BE2C (cell line): Measurements from ENCODE around the gene LMO7.

Experiments used
- DNase-seq: peaks from one replicate; pipeline ENCODE4 v3.0.0-alpha.2; 2020
- H3K27me3 ChIP-seq: fragments of 250-450 bp; sonication (Bioruptor Pico); 2 replicates; pipeline ENCODE4 v1.5.1; 2020; ENCODE audit warnings: mild to moderate bottlenecking
- H3K36me3 ChIP-seq: fragments of 250-450 bp; sonication (Bioruptor Pico); 2 replicates; pipeline ENCODE4 v1.5.1; 2020; ENCODE audit warnings: mild to moderate bottlenecking
- H3K4me1 ChIP-seq: fragments of 250-450 bp; sonication (Bioruptor Pico); 2 replicates; pipeline ENCODE4 v1.5.1; 2020
- H3K4me3 ChIP-seq: 2 replicates; pipeline ENCODE4 v1.5.1; 2011; ENCODE audit warnings: low read depth, low read length
- H3K9me3 ChIP-seq: fragments of 250-450 bp; sonication (Bioruptor Pico); 2 replicates; pipeline ENCODE4 v1.5.1; 2020
- TF ChIP-seq, protein P1 (sequence below): IDR thresholded peaks from 2 replicates; pipeline ENCODE4 v1.5.1; 2012; ENCODE audit warnings: mild to moderate bottlenecking, low read depth, low read length

Gene LMO7

DNA sequence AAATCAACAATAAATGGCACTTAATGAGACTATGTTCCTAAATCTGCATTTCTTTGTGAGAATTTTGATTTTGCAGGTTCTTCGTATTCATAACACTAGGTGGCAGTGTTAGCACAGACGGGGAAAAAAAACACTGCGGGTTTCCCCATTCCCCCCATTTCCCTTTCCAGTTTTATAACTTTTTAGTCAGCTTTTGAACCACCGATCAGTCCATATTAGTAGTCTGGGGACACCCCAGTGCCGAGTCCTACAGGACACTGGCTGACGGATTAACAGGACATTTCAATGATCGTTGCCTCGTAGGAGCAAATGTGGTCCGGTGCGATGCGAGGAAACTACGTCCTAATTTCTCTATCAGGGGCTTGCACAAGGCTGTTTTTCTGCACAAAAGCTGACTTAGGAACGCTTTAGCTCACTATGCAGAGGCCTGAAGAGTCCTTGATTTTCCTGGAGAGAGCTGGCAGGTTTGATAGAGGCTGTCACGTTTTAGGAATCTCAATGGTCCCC lies 234.3 kb downstream of the LMO7 start:
- H3K4me1 ChIP-seq = no peaks in the 10 kb centered on the region
- DNase-seq = no peak
- peaks cover 9% of the 10 kb centered on the region; the same call in 1 of the 2 replicates for H3K27me3 ChIP-seq
- H3K36me3 ChIP-seq = no peaks in the 10 kb centered on the region
- H3K9me3 ChIP-seq = no peaks in the 10 kb centered on the region
- TF ChIP-seq, protein P1, sequence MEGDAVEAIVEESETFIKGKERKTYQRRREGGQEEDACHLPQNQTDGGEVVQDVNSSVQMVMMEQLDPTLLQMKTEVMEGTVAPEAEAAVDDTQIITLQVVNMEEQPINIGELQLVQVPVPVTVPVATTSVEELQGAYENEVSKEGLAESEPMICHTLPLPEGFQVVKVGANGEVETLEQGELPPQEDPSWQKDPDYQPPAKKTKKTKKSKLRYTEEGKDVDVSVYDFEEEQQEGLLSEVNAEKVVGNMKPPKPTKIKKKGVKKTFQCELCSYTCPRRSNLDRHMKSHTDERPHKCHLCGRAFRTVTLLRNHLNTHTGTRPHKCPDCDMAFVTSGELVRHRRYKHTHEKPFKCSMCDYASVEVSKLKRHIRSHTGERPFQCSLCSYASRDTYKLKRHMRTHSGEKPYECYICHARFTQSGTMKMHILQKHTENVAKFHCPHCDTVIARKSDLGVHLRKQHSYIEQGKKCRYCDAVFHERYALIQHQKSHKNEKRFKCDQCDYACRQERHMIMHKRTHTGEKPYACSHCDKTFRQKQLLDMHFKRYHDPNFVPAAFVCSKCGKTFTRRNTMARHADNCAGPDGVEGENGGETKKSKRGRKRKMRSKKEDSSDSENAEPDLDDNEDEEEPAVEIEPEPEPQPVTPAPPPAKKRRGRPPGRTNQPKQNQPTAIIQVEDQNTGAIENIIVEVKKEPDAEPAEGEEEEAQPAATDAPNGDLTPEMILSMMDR = peak; percentile 77
- peak overlapping the region; percentile 38 for H3K4me3 ChIP-seq

DNA sequence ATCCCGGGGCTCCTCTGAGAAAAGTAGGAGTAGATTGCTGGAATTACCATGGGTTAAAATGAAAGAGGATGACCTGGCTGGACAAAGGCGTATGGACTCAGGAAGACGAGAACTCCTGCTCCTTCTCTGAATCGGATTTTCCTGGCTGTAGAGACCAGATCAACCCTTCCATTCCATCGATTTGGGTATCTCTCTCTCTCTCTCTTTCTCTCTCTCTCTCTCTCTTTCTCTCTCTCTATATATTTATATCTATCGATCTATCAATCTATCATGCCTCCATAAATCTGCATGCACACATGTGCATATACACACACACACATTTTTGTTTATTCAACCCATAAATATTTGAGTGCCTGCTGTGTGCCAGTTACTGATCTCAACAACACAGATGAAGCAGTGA lies 234.9 kb downstream of the LMO7 start:
- TF ChIP-seq, protein P1 = no peak
- Histone ChIP-seq H3K27me3 (peaks cover 9% of the 10 kb centered on the region; the same call in 1 of the 2 replicates), H3K9me3 (no peaks in the 10 kb centered on the region), H3K4me1 (no peaks in the 10 kb centered on the region), H3K4me3 (no peak overlapping the region), H3K36me3 (no peaks in the 10 kb centered on the region)
- DNase-seq = no peak

DNA sequence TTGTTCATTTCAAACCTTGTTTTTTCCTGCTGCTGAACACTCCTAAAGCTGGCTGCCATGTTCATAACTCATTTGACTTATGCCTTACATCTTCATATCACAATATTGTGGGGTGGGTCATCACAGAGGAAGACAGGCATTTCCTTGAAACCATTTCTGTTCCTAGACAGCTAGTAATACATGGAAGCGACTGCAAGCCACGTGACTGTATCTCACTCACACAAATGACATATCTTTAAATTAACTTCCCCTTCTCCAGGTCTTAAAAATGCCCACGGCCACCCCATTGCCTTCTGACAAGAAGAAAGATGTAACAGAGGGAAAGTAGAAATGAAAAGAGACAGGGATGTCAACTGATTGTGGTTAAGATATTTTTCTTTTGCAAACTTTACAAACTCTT lies 236.8 kb downstream of the LMO7 start:
- TF ChIP-seq, protein P1 = no peak
- no peak for DNase-seq
- H3K9me3 ChIP-seq = no peaks in the 10 kb centered on the region
- H3K4me3 ChIP-seq = no peak overlapping the region
- H3K36me3 ChIP-seq = no peaks in the 10 kb centered on the region
- H3K4me1 ChIP-seq = no peaks in the 10 kb centered on the region
- H3K27me3 ChIP-seq = peaks cover 9% of the 10 kb centered on the region; the same call in 1 of the 2 replicates

DNA sequence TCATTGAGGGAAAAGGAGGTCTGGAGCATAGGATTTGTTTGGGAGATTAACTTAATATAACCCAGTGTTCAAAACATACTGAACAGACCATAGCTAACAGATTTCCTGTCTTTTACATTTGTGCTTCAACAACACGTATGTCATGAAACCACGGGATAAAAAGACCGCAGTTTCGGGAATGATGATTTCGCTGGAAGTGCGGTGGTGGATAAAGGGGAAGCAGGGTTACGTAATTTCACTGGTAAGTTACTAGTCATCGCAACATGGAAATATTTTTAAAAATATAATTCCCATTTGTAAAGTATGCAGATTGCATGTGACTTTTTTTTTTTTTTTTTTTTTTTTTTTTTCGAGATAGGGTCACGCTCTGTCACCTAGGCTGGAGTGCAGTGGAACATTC lies 237.4 kb downstream of the LMO7 start:
- Histone ChIP-seq H3K4me1 (no peaks in the 10 kb centered on the region), H3K36me3 (no peaks in the 10 kb centered on the region), H3K4me3 (no peak overlapping the region), H3K27me3 (peaks cover 9% of the 10 kb centered on the region; the same call in 1 of the 2 replicates), H3K9me3 (no peaks in the 10 kb centered on the region)
- TF ChIP-seq, protein P1 = no peak
- no peak for DNase-seq

DNA sequence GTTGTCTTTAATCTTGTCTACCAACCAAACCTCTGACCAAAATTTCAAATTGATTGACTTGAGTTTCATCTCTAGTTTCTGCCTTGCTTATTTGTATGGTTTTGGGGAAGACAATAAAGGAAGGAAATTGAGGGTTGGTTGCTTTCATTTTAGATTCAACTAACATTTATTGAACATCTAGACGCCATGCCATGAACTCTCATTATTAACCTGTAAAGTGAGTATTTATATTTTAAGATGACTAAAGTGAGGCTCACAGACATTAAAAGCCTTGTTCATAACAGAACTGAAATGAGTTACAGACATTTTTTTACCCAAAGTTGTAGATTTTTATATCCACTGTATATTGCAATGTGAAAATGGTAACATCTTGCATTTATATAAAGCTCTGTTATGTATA lies 239.3 kb downstream of the LMO7 start:
- no peaks in the 10 kb centered on the region for H3K9me3 ChIP-seq
- no peak for DNase-seq
- TF ChIP-seq, protein P1 = no peak
- H3K27me3 ChIP-seq = peaks cover 7% of the 10 kb centered on the region; the same call in 1 of the 2 replicates
- H3K4me1 ChIP-seq = no peaks in the 10 kb centered on the region
- no peaks in the 10 kb centered on the region for H3K36me3 ChIP-seq
- no peak overlapping the region for H3K4me3 ChIP-seq

DNA sequence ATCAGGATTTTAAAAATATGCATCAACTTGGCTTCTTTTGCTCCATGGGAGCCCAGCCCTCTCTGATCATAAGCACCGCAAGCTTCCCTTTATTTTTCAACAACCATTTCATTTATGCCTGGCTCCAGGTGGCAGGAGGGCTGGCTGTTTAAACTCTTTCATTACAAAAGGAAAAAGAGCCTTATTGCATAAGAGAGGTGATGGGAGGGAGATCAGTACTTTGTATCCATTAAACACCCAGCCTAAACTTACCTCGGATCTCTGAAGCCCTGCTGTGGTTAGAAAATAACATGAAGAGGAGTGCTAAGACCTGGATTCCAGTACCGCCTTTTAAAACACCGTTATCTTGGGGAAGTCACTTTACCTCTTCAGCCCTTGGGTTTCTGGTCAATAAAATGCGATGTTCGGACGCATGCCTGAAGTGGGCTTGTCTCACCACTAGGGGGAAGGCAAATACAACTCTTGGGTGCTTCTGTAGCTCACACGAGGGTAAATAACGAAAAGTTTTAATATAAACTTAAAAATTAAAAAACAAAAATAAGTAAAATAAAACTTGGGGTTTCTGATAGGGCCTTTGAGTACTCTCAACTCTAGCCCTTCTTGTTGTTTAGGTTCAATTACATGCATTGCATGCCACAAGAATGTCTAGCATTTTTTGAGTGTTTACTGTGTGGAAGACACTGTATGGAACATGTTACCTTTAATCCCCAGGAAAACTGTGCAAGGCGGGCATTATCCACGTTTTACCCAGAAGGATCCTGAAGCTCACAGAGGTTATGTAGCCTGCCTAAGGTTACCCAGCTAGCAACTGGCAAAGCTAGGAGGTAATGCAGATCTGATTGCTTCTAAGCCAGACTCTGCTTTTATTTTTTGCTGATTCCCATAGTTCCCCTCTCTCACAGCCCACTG lies 240.3 kb downstream of the LMO7 start:
- Histone ChIP-seq H3K4me1 (no peaks in the 10 kb centered on the region), H3K9me3 (no peaks in the 10 kb centered on the region), H3K36me3 (no peaks in the 10 kb centered on the region), H3K4me3 (no peak overlapping the region), H3K27me3 (0 out of 2 replicates have a peak, but pooled peaks cover 2% of the 10 kb centered on the region)
- DNase-seq = peak; percentile 50
- TF ChIP-seq, protein P1 = peak; percentile 96
